GM18502 (cell line): Measurements from ENCODE around the gene OCLN.
A peak's percentile ranks its signal among the peaks of the same experiment; 100 is the strongest.
"Not testable (repeated sequence)": the region's sequence is repeated elsewhere in the genome, so short reads cannot be mapped to it uniquely, and the experiment has no call there.

ENCODE experiments used
- ATAC-seq: cut with Tn5 transposase; IDR thresholded peaks from one replicate; pipeline ENCODE4 v1.9.1; 2021; ENCODE audit warnings: mild to moderate bottlenecking; ENCODE audit not compliant: unreplicated experiment, poor library complexity

OCLN gene

GRCh38 chr5:69485471-69485870 is 7.1 kb upstream of the OCLN start:
- no peak for ATAC-seq

DNA sequence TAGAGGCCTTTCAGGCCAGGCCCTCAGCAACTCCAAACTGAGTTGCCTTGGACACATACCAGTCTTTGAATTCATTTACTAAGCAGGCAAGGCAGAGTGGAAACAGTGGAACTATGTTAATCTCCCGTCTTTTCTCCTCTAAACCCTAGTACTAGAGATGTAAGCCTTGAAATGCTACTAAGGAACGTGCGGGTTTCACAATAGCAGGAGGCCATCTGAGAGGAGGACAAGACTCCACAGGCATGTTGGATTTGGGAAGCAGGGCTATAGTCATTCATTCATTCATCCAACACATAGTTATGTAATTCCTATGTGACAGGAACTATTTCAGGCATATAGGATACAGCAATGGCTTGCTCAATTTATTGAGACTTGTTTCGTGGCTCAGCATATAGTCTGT is 3.3 kb upstream of the OCLN start:
- ATAC-seq = no peak

DNA sequence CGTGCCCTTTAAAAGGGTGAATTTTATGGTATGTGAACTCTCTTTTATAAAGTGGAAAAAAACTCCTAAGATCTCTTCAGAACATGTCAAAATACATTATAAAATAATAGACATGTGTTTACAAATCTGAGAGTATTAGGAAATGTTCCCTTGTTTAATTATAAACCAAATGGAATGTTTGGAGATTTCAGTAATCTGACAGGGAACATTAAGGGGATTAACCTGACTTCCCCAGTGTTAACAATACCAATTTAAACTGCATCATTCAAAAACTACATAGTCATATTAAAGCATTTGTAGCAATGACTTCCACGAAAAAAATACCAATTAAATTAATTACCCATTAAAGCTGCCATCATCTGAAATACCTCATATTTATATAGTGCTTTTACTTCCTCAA is 1.6 kb upstream of the OCLN start:
- no peak for ATAC-seq

GRCh38 chr5:69491838-69492390 is 676 bp upstream of the OCLN start:
- ATAC-seq = no peak

- ATAC-seq = peak; percentile 51
Measured at GRCh38 chr5:69492923-69493395, 369 bp downstream of the OCLN start.

DNA sequence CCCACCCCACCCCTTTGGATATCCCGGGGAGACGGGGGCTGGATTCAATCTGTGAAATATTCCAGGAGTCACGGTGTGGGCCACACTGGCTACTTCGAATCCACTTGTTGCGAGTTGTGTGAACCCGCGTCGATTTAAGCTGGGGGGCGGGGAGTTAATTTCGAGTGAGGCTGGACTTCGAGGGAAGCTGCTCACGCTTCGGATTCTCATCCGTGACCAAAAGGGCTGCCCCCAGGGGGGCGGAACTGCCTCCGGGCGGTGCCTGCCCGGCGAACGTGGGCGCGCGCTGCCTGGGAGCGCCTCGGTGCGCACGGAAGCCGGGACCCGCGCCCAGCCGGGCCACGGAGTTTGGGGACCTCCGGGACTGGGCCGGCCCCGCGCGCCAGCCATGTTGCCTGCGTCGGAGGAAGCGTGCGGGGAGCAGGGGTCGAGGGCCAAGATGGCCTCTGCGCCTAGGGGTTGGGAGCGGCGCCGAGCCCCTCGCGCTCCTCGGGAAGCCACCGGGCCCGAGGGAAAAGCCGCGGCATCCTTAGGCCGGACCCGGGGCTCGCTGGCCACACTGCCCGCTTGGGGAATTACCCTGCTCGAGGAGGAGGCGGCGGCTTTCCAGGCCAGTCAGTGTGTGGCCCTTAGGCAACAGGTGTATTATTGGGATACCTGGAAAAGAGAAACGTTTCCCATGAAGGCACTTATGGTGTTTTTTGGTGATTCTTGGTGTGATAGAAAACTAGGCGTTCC is 975 bp downstream of the OCLN start:
- ATAC-seq = peak; percentile 42

DNA sequence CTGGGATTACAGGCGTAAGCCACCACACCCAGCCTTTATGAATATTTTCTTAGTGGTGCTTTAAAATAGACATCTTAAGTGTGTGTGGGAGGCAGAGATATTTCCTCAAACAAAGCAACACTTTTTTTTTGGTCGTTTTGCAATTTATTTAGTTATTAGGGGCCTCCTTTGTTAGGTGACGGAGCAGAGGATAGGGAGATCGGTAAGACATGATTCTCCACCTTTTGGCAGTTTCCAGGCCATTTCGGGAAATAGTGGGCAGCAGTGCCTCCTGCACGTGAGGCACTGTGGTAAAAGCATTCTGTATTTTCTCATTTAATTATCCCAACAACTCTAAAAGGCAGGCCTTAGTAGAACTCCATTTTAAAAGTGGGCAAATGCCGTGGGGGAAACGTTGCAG is 1.9 kb downstream of the OCLN start:
- no peak for ATAC-seq

DNA sequence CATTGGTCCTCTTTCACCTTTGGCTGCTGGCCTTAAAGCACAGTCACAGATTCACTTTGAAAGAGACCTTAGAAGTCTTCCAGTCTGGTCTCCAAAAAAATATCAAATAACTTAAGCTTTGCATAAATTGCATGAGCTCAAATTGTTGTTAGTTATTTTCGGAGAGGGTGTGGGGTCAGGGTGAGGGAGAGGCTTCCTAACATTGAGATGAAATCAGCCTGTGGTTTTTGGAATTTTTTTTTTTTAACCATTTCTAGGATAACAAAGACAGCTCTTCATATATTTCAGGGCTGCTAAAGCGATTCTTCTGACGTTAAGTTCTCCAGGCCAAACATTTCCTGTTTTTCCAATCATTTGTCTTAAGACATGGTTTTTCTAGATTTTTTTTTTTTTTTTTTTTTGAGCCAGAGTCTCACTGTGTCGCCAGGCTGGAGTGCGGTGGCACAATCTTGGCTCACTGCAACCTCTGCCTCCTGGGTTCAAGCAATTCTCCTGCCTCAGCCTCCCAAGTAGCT is 4.5 kb downstream of the OCLN start:
- no peak for ATAC-seq

DNA sequence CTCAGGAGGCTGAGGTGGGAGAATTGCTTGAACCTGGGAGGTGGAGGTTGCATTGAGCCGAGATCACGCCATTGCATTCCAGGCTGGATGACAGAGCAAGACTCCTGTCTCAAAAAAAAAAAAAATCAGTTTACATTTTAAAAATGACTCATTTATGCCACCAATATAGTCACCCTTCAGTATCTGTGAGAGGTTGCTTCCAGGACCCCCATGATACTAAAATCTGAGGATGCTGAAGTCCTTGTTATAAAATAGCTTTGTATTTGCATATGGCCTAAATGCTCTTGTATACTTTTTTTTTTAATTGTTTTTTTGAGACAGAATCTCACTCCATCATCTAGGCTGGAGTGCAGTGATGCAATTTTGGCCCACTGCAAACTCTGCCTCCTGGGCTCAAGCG is 5.8 kb downstream of the OCLN start:
- ATAC-seq = no peak

- no peak for ATAC-seq
Measured at GRCh38 chr5:69502367-69502766, 9.8 kb downstream of the OCLN start.

GRCh38 chr5:69502767-69503488 is 10.3 kb downstream of the OCLN start:
- ATAC-seq = no peak

DNA sequence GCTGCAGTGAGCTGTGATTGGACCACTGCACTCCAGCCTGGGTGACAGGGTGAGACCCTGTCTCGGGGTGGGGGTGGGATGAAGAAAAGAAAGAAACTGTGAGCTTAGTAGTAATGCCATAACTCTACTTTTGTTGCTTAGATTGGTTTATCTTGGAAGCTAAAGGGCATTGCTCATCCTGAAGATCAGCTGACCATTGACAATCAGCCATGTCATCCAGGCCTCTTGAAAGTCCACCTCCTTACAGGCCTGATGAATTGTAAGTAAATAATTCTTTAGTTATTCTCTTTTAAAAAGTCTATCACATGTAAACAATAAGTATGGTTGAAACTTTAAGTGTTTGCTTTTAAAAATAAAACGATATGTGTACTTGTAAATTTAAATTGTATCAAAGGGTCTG is 11.4 kb downstream of the OCLN start:
- ATAC-seq = no peak

- ATAC-seq = no peak
Measured at GRCh38 chr5:69505306-69505705, 12.7 kb downstream of the OCLN start.

DNA sequence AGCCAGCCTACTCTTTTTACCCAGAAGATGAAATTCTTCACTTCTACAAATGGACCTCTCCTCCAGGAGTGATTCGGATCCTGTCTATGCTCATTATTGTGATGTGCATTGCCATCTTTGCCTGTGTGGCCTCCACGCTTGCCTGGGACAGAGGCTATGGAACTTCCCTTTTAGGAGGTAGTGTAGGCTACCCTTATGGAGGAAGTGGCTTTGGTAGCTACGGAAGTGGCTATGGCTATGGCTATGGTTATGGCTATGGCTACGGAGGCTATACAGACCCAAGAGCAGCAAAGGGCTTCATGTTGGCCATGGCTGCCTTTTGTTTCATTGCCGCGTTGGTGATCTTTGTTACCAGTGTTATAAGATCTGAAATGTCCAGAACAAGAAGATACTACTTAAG is 16.6 kb downstream of the OCLN start:
- no peak for ATAC-seq

- no peak for ATAC-seq
Measured at GRCh38 chr5:69510694-69511093, 18.1 kb downstream of the OCLN start.

DNA sequence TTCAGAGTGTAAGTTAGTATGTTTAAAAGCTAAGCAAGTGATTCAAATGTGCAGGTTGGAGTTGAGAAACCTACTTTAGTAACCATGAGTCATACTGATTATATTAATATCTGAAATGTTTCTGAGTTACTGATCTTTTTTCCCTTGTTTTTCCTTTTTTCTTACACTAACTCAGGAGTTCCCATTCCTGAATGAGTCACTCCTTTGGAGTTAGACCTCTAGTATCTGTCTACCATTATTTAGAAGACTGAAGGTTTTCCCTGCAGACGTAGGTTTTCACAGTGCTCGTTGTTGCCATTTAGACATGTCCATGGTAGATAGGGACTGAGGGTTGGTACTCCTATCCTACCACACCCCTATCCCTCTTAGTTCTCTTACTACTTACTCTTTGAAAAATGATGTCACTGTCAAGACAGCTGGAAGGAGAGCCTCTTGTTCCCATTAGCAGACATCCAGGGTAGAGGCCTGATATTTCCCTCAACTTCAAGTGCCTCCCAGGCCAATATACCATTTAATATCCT is 20.2 kb downstream of the OCLN start:
- no peak for ATAC-seq

GRCh38 chr5:69515570-69515969 is 23.0 kb downstream of the OCLN start:
- not testable (repeated sequence) for ATAC-seq

GRCh38 chr5:69516769-69517168 is 24.2 kb downstream of the OCLN start:
- no peak for ATAC-seq

- ATAC-seq = no peak
Measured at GRCh38 chr5:69517763-69518212, 25.2 kb downstream of the OCLN start.

DNA sequence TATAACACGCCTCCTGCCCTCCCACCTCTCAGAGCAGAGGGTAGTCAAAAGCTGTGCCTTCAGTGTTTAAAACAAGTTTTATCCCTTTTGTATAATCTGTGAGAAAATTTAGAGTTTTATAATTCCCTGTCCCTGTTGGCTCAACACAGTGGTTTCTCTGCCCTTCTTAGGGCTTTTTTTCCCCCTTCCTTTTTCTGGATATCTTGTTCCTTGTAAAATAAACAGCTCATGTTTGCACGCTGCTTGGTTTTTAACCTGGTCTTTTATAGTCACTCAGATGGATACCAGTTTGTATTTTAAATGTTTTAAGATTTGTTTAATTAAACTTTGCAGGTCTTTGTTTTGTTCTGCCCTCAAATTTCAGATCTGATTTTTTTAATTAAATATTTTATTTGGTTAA is 26.7 kb downstream of the OCLN start:
- no peak for ATAC-seq

DNA sequence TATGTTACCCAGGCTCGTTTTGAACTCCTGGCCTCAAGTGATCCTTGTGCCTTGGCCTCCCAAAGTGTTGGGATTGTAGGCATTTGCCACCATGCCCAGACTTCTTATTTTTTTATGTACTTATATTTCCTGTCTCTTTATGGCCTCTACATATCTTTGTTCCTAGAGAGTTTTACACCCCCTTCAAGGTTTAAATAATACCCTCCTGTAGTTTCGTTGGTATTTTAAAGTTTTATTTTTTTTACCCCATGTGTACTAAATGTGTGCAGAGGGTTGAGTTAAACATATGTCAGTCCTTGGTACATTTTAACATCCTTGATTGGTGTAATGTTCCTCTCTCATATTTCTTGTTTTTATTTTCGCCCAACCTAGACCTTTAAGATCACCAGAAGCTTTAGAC is 29.4 kb downstream of the OCLN start:
- ATAC-seq = no peak
